Fibroblast of pulmonary artery (primary cell): Measurements from ENCODE around the gene KCNK1.

Experiments used
- DNase-seq: peaks from one replicate; pipeline ENCODE4 v3.0.0-alpha.2; 2010; ENCODE audit warnings: low read depth
- H3K4me3 ChIP-seq: replicated peaks from 2 replicates; pipeline ENCODE4 v1.5.1; 2011; ENCODE audit warnings: low read depth, mild to moderate bottlenecking, control low read depth, low read length, moderate library complexity
- CTCF ChIP-seq: IDR thresholded peaks from 2 replicates; pipeline ENCODE4 v1.5.1; 2011; ENCODE audit warnings: mild to moderate bottlenecking, control low read depth, low read length, inconsistent platforms; ENCODE audit errors: missing control alignments

KCNK1 gene

GRCh38 chr1:233700338-233700737 lies 86.4 kb downstream of the KCNK1 start:
- TF ChIP-seq CTCF: no peak
- DNase-seq: no peak
- H3K4me3 ChIP-seq: no peak overlapping the region

GRCh38 chr1:233704170-233704897 lies 90.4 kb downstream of the KCNK1 start:
- DNase-seq: peak; percentile 0
- no peak for TF ChIP-seq CTCF
- no peak overlapping the region for H3K4me3 ChIP-seq

GRCh38 chr1:233704898-233705723 lies 91.2 kb downstream of the KCNK1 start:
- TF ChIP-seq CTCF: no peak
- H3K4me3 ChIP-seq: no peak overlapping the region

GRCh38 chr1:233707153-233707879 lies 93.4 kb downstream of the KCNK1 start:
- peak; percentile 4 for DNase-seq
- no peak for TF ChIP-seq CTCF
- no peak overlapping the region for H3K4me3 ChIP-seq

More at GRCh38 chr1:233704898-233705723, 91.2 kb downstream of the KCNK1 start:
- no peak for DNase-seq

- H3K4me3 ChIP-seq: no peak overlapping the region
- no peak for TF ChIP-seq CTCF
- no peak for DNase-seq
These were observed 94.2 kb downstream of the KCNK1 start for GRCh38 chr1:233707880-233708815.

GRCh38 chr1:233710031-233710430 lies 96.1 kb downstream of the KCNK1 start:
- H3K4me3 ChIP-seq: no peak overlapping the region
- DNase-seq: no peak
- TF ChIP-seq CTCF: no peak
